Measurements from ENCODE around the gene GBA2.
A peak's percentile ranks its signal among the peaks of the same experiment; 100 is the strongest.

Gene GBA2

DNA sequence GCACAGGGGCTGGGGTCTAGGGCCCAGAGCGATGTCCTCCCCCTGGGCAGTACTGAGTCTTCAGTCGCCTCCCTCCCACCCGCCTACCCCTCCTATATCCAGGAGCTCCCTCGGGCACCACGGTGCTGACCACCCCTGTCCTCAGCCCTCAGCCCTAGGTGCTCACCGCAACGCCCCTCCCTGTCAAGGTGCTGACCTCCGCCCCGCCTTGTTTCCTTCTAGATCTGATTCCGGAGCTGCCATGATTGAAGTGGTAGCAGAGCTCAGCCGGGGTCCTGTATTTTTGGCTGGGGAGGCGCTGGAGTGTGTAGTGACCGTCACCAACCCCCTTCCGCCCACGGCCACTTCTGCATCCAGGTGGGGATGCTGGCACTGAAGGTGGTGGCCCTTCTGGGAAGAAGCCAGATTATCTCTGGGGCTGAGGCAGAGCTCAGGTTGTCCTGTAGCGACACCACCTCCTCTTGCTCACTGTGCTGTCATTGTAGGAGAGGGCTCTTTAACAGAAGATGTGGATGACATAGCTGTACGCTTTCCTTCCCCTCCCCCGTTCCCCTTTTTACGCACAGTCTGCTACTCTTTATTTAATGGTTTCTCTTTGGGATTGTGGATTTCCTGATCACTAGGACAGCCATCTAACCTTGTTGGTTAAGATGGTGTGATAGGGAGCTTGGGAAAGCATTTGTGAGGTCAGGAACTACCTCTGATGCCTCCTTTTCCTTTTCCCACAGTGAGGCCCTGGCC is 657 bp upstream of the GBA2 start:
- TF ChIP-seq YY1 (IDR thresholded peaks at IDR 0.05; ENCODE audit: low read depth) (peak; percentile 89), ZBTB7A (IDR thresholded peaks at IDR 0.05; ENCODE audit: low read depth) (no peak)

DNA sequence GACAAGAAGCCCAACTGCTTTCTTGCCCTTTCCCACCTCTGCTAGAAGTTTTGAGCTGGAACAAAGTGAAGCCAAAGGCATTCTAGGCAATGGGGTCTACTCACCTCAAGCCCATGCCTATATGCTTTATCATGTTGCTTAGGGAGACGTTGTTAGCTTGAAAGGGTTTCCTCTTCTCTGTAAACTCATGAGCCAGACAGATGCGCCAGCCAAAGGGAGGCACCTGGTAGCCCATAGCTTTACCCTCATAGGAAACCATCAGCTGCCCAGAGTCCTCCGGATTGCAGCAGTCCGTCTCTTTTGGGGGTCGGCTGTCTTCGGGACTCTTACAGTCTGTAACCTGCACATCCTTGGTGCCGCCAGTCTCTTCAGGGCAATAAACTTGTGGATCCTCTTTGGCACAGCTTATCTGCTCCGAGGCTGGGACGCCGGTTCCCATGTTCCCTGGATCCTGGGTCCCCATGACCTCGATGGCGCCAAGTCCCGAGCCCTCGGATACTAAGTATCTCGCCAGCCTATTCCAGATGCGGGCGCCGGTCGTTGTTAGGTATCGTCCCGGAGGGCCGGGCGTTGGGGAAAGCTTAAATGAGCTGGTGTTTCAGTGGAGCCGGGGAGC is 678 bp downstream of the GBA2 start:
- TF ChIP-seq, protein P1, sequence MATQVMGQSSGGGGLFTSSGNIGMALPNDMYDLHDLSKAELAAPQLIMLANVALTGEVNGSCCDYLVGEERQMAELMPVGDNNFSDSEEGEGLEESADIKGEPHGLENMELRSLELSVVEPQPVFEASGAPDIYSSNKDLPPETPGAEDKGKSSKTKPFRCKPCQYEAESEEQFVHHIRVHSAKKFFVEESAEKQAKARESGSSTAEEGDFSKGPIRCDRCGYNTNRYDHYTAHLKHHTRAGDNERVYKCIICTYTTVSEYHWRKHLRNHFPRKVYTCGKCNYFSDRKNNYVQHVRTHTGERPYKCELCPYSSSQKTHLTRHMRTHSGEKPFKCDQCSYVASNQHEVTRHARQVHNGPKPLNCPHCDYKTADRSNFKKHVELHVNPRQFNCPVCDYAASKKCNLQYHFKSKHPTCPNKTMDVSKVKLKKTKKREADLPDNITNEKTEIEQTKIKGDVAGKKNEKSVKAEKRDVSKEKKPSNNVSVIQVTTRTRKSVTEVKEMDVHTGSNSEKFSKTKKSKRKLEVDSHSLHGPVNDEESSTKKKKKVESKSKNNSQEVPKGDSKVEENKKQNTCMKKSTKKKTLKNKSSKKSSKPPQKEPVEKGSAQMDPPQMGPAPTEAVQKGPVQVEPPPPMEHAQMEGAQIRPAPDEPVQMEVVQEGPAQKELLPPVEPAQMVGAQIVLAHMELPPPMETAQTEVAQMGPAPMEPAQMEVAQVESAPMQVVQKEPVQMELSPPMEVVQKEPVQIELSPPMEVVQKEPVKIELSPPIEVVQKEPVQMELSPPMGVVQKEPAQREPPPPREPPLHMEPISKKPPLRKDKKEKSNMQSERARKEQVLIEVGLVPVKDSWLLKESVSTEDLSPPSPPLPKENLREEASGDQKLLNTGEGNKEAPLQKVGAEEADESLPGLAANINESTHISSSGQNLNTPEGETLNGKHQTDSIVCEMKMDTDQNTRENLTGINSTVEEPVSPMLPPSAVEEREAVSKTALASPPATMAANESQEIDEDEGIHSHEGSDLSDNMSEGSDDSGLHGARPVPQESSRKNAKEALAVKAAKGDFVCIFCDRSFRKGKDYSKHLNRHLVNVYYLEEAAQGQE (IDR thresholded peaks at IDR 0.05; ENCODE audit: low read depth), result no peak
- TF ChIP-seq EGR1 (IDR thresholded peaks at IDR 0.05) (no peak), ZBTB7A (IDR thresholded peaks at IDR 0.05; ENCODE audit: low read depth) (no peak), TCF12 (IDR thresholded peaks at IDR 0.05; ENCODE audit: low read depth) (no peak), YY1 (IDR thresholded peaks at IDR 0.05; ENCODE audit: low read depth) (no peak), CEBPB (IDR thresholded peaks at IDR 0.05) (no peak), TEAD4 (IDR thresholded peaks at IDR 0.05) (no peak), FOXM1 (IDR thresholded peaks at IDR 0.05; ENCODE audit: borderline replicate concordance, low read depth) (no peak), TAF1 (IDR thresholded peaks at IDR 0.05; ENCODE audit: low read depth) (no peak), NFIC (IDR thresholded peaks at IDR 0.05) (no peak), EP300 (IDR thresholded peaks at IDR 0.05; ENCODE audit: borderline replicate concordance) (no peak)
- TF ChIP-seq, protein P2, sequence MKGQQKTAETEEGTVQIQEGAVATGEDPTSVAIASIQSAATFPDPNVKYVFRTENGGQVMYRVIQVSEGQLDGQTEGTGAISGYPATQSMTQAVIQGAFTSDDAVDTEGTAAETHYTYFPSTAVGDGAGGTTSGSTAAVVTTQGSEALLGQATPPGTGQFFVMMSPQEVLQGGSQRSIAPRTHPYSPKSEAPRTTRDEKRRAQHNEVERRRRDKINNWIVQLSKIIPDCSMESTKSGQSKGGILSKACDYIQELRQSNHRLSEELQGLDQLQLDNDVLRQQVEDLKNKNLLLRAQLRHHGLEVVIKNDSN (IDR thresholded peaks at IDR 0.05), result no peak

DNA sequence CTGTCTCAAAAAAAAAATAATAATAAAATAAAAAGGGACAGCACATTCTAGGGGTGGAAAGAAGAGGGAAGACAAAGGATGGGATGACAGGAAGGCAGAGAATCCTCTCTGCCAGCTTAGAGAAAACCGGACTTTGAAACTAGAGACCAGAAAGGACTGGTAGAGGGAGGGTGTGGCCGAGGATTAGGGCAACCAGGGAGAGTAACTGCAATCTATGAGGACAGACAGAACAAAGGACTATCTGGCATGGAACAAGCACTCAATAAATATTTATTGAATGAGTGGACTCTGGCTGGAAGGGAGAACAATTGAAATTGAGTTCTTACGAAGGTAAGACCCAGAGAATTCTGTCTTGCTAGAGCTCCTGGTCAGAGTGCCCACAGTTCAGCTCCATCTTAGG is 2.4 kb downstream of the GBA2 start:
- TF ChIP-seq CREB1 (IDR thresholded peaks at IDR 0.05; ENCODE audit: low read depth) (no peak), YY1 (IDR thresholded peaks at IDR 0.05; ENCODE audit: low read depth) (no peak), EGR1 (IDR thresholded peaks at IDR 0.05) (no peak), NFIC (IDR thresholded peaks at IDR 0.05) (no peak), FOXM1 (IDR thresholded peaks at IDR 0.05; ENCODE audit: borderline replicate concordance, low read depth) (no peak), TAF1 (IDR thresholded peaks at IDR 0.05; ENCODE audit: low read depth) (no peak), EP300 (IDR thresholded peaks at IDR 0.05; ENCODE audit: borderline replicate concordance) (no peak), RAD21 (IDR thresholded peaks at IDR 0.05; ENCODE audit: low read depth) (no peak), TEAD4 (IDR thresholded peaks at IDR 0.05) (no peak), TCF12 (IDR thresholded peaks at IDR 0.05; ENCODE audit: low read depth) (no peak), ZBTB7A (IDR thresholded peaks at IDR 0.05; ENCODE audit: low read depth) (no peak), CEBPB (IDR thresholded peaks at IDR 0.05) (no peak)
- TF ChIP-seq, protein P3, sequence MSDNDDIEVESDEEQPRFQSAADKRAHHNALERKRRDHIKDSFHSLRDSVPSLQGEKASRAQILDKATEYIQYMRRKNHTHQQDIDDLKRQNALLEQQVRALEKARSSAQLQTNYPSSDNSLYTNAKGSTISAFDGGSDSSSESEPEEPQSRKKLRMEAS (IDR thresholded peaks at IDR 0.05), result no peak
- TF ChIP-seq, protein P1 (IDR thresholded peaks at IDR 0.05; ENCODE audit: low read depth), result no peak
- TF ChIP-seq, protein P2 (IDR thresholded peaks at IDR 0.05), result no peak

DNA sequence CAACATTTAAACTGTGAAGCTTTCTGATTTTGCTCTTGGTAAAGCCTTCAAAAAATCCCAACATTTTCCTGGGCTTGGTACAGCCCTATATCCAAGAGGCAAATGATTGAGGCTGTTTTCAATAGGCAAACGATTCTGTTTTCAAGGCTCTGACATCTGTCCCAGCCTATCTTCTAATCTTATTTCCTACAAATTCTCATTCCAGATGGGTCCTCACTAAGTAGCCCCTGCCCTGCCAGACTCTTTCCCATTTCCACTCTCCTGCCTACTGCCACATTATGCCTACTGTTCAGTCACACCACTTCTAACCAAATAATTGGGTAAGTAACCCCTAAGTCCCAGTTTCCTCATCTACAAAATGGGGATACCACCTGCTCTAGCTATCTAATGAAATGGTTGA is 3.5 kb downstream of the GBA2 start:
- TF ChIP-seq, protein P1 (IDR thresholded peaks at IDR 0.05; ENCODE audit: low read depth), result no peak
- TF ChIP-seq TAF1 (IDR thresholded peaks at IDR 0.05; ENCODE audit: low read depth), result no peak
